Stimulated activated CD4-positive, alpha-beta T cell treated with anti-CD3 and anti-CD28 coated beads, TNF-alpha, amount 100 ng/mL, for 4 hours (primary cell): Measurements from ENCODE around the gene LIMCH1.

Experiments
- DNase-seq, 3 experiments: peaks; one replicate each; pipeline ENCODE4 v3.0.0-alpha.2; 2020; ENCODE audit warnings: low read depth in 3 of 3

The LIMCH1 gene

GRCh38 chr4:41528512-41529205 lies 9.3 kb upstream of the LIMCH1 start:
- no peak for DNase-seq

- DNase-seq, result no peak
These were observed 7.2 kb upstream of the LIMCH1 start for GRCh38 chr4:41530741-41531140.

GRCh38 chr4:41532336-41532735 lies 5.6 kb upstream of the LIMCH1 start:
- no peak for DNase-seq

- DNase-seq, result no peak
These were observed 5.1 kb upstream of the LIMCH1 start for GRCh38 chr4:41532882-41533281.

GRCh38 chr4:41533680-41534079 lies 4.3 kb upstream of the LIMCH1 start:
- no peak for DNase-seq

- no peak for DNase-seq
These were observed 3.6 kb upstream of the LIMCH1 start for GRCh38 chr4:41534404-41534803.

GRCh38 chr4:41535911-41536371 lies 2.0 kb upstream of the LIMCH1 start:
- DNase-seq, result no peak

- no peak for DNase-seq
These were observed 566 bp upstream of the LIMCH1 start for GRCh38 chr4:41537292-41537890.

- no peak for DNase-seq
These were observed 1.0 kb downstream of the LIMCH1 start for GRCh38 chr4:41538887-41539498.

- DNase-seq, result no peak
These were observed 1.8 kb downstream of the LIMCH1 start for GRCh38 chr4:41539711-41540110.

- DNase-seq, result no peak
These were observed 2.7 kb downstream of the LIMCH1 start for GRCh38 chr4:41540687-41541086.

- no peak for DNase-seq
These were observed 3.7 kb downstream of the LIMCH1 start for GRCh38 chr4:41541687-41542094.

GRCh38 chr4:41542526-41543275 lies 4.7 kb downstream of the LIMCH1 start:
- no peak for DNase-seq

GRCh38 chr4:41545238-41545637 lies 7.3 kb downstream of the LIMCH1 start:
- DNase-seq, result no peak

GRCh38 chr4:41546638-41547037 lies 8.7 kb downstream of the LIMCH1 start:
- DNase-seq, result no peak

GRCh38 chr4:41548305-41548880 lies 10.4 kb downstream of the LIMCH1 start:
- no peak for DNase-seq

GRCh38 chr4:41549478-41549877 lies 11.5 kb downstream of the LIMCH1 start:
- no peak for DNase-seq

GRCh38 chr4:41550308-41550707 lies 12.4 kb downstream of the LIMCH1 start:
- DNase-seq, result no peak

- no peak for DNase-seq
These were observed 13.6 kb downstream of the LIMCH1 start for GRCh38 chr4:41551536-41551935.

- DNase-seq, result no peak
These were observed 16.9 kb downstream of the LIMCH1 start for GRCh38 chr4:41554905-41555304.

GRCh38 chr4:41556526-41556925 lies 18.6 kb downstream of the LIMCH1 start:
- no peak for DNase-seq

- no peak for DNase-seq
These were observed 22.1 kb downstream of the LIMCH1 start for GRCh38 chr4:41559940-41560516.
